A673 (cell line): Measurements from ENCODE around the gene SLC3A2. TPM values are rescaled to one million over a fixed set of nuclear protein-coding genes. Genes with fewer than 3 reads are reported as not detected.

Source experiments
- BruUV-seq: library from RNA; stranded (reverse); fragments of 400-500 nt; replicated peaks from 2 replicates; lab custom pipeline; 2021; lab: Mats Ljungman, UMichigan
- CTCF ChIA-PET: fragments of 300-600 bp; sonication (Branson Sonifier 250); formaldehyde crosslinking; loops from one replicate; lab custom pipeline; 2022; ENCODE audit warnings: antibody characterized with exemption; lab: Charles Lee
- POLR2A ChIA-PET: fragments of 300-600 bp; sonication (Branson Sonifier 250); formaldehyde crosslinking; loops from one replicate; lab custom pipeline; 2022; ENCODE audit warnings: antibody characterized with exemption; ENCODE audit not compliant: low non-redundant PET; lab: Charles Lee
- DNase-seq: peaks from one replicate; pipeline ENCODE4 v3.0.0-alpha.2; 2015; ENCODE audit warnings: low spot score
- H3K27ac ChIP-seq: fragments of 200-600 bp; sonication (generic); 2 replicates; pipeline ENCODE4 v1.5.1; 2016; ENCODE audit warnings: mixed run types, low read depth, mild to moderate bottlenecking, mixed read lengths, antibody characterized with exemption, low read length; ENCODE audit not compliant: poor library complexity, severe bottlenecking
- H3K27me3 ChIP-seq: fragments of 200-600 bp; sonication (generic); replicated peaks from 2 replicates; pipeline ENCODE4 v1.6.1; 2017; ENCODE audit warnings: mixed run types, low read depth, mild to moderate bottlenecking, mixed read lengths, antibody characterized with exemption, low read length; ENCODE audit not compliant: insufficient read depth, poor library complexity
- H3K36me3 ChIP-seq: fragments of 200-600 bp; sonication (generic); 2 replicates; pipeline ENCODE4 v1.6.1; 2016; ENCODE audit warnings: mixed run types, mild to moderate bottlenecking, mixed read lengths, antibody characterized with exemption, low read length; ENCODE audit not compliant: insufficient read depth, poor library complexity, severe bottlenecking
- H3K4me1 ChIP-seq: fragments of 200-600 bp; sonication (generic); 2 replicates; pipeline ENCODE4 v1.6.1; 2017; ENCODE audit warnings: mixed run types, mild to moderate bottlenecking, mixed read lengths, antibody characterized with exemption, low read length; ENCODE audit not compliant: insufficient read depth, poor library complexity, severe bottlenecking
- H3K4me3 ChIP-seq: fragments of 200-600 bp; sonication (generic); 2 replicates; pipeline ENCODE4 v1.5.1; 2016; ENCODE audit warnings: low read depth, mixed run types, mild to moderate bottlenecking, mixed read lengths, low read length; ENCODE audit not compliant: poor library complexity, severe bottlenecking
- H3K9me3 ChIP-seq: fragments of 200-600 bp; sonication (generic); 2 replicates; pipeline ENCODE4 v1.6.1; 2016; ENCODE audit warnings: mixed run types, low read depth, mild to moderate bottlenecking, mixed read lengths, antibody characterized with exemption, low read length; ENCODE audit not compliant: poor library complexity, severe bottlenecking
- CTCF ChIP-seq: fragments of 300-800, 200-600 bp; sonication (generic); conservative IDR thresholded peaks from 2 replicates; pipeline ENCODE4 v1.5.1; 2017; ENCODE audit warnings: low read depth, mild to moderate bottlenecking, antibody characterized with exemption, low read length, moderate library complexity, mixed read lengths
- EZH2 ChIP-seq: fragments of 200-600 bp; sonication (generic); IDR thresholded peaks from 2 replicates; pipeline ENCODE4 v1.6.1; 2017; ENCODE audit warnings: borderline replicate concordance, low read depth, mild to moderate bottlenecking, mixed read lengths, antibody characterized with exemption, low read length; ENCODE audit not compliant: poor library complexity, severe bottlenecking
- intact Hi-C: fragments of 100-400 bp; cut with micrococcal nuclease; formaldehyde crosslinking; loops from one replicate; pipeline ENCODE4 v1.10.0; 2022; ENCODE audit not compliant: unreplicated experiment
- total RNA-seq: library from RNA; stranded (reverse); gene quantifications from 2 replicates; pipeline ENCODE4 v1.2.3, GENCODE V29; 2021

The SLC3A2 gene
- total RNA-seq, 1 experiment from 2014 or later, result 511 TPM

GRCh38 chr11:62912268-62912667 is 31.6 kb downstream of the SLC3A2 start:
- Histone ChIP-seq H3K27ac (peak overlapping the region; percentile 8), H3K9me3 (no peaks in the 10 kb centered on the region), H3K27me3 (no peaks in the 10 kb centered on the region), H3K4me3 (no peak overlapping the region), H3K4me1 (peaks cover 17% of the 10 kb centered on the region), H3K36me3 (no peaks in the 10 kb centered on the region)
- TF ChIP-seq CTCF, result no peak
- TF ChIP-seq EZH2, result no peak
- CTCF ChIA-PET, result interaction anchor here (0.7 kb wide), 1 partner anchor 123 kb away, joined by 5 read pairs; no protein-coding TSS in a partner anchor
- intact Hi-C loops, result no loop called here
- no TSS peak for BruUV-seq
- peak; percentile 54 for DNase-seq
- POLR2A ChIA-PET, result no interaction called here

GRCh38 chr11:62914416-62914815 is 33.7 kb downstream of the SLC3A2 start:
- CTCF ChIA-PET, result interaction anchor here (1.3 kb wide), 1 partner anchor 9 kb away, joined by 6 read pairs; no protein-coding TSS in a partner anchor
- DNase-seq, result no peak
- Histone ChIP-seq H3K27me3 (no peaks in the 10 kb centered on the region), H3K4me1 (peaks cover 11% of the 10 kb centered on the region), H3K9me3 (no peaks in the 10 kb centered on the region), H3K4me3 (no peak overlapping the region), H3K27ac (no peak overlapping the region), H3K36me3 (no peaks in the 10 kb centered on the region)
- intact Hi-C loops, result no loop called here
- no peak for TF ChIP-seq EZH2
- TF ChIP-seq CTCF, result no peak
- POLR2A ChIA-PET, result no interaction called here
- no TSS peak for BruUV-seq

- POLR2A ChIA-PET, result no interaction called here
- no peaks in the 10 kb centered on the region for H3K36me3 ChIP-seq
- no peak for DNase-seq
- no TSS peak for BruUV-seq
- H3K4me1 ChIP-seq, result peaks cover 16% of the 10 kb centered on the region
- CTCF ChIA-PET, result no interaction called here
- no peaks in the 10 kb centered on the region for H3K9me3 ChIP-seq
- no peaks in the 10 kb centered on the region for H3K27me3 ChIP-seq
- TF ChIP-seq CTCF (no peak), EZH2 (no peak)
- intact Hi-C loops, result no loop called here
- no peak overlapping the region for H3K27ac ChIP-seq
- H3K4me3 ChIP-seq, result no peak overlapping the region
These were observed 37.3 kb downstream of the SLC3A2 start for GRCh38 chr11:62917906-62918502.
